PFSK-1 (cell line): ENCODE measurements around the gene RTP3.

ENCODE experiments used
- FOXP2 ChIP-seq: optimal IDR thresholded peaks from 2 replicates; pipeline ENCODE3; 2011; ENCODE audit warnings: borderline replicate concordance, control low read depth, inconsistent platforms; ENCODE audit not compliant: insufficient read depth; ENCODE audit errors: extremely low read length, extremely low read depth
- POLR2AphosphoS5 ChIP-seq: IDR thresholded peaks from 2 replicates; pipeline ENCODE4 v1.6.1; 2012; ENCODE audit warnings: low read depth, mild to moderate bottlenecking, control low read depth, low read length, moderate library complexity
- REST ChIP-seq, 2 experiments: IDR thresholded peaks; 2 replicates each; pipeline versions ENCODE4 v1.6.1 to v1.8.0; 2011 to 2012; ENCODE audit warnings: low read depth in 2 of 2, low read length in 2 of 2, control low read depth in 1 of 2, inconsistent platforms in 1 of 2, mild to moderate bottlenecking in 1 of 2, moderate library complexity in 1 of 2; ENCODE audit not compliant: insufficient read depth in 1 of 2
- SIN3A ChIP-seq: IDR thresholded peaks from 2 replicates; pipeline ENCODE4 v1.6.1; 2012; ENCODE audit warnings: mild to moderate bottlenecking, low read length, moderate library complexity, borderline replicate concordance; ENCODE audit not compliant: insufficient read depth
- TAF1 ChIP-seq: IDR thresholded peaks from 2 replicates; pipeline ENCODE4 v1.6.1; 2012; ENCODE audit warnings: low read length, control low read depth, borderline replicate concordance; ENCODE audit not compliant: insufficient read depth

GRCh38 chr3:46448721-46449120 is 49.1 kb upstream of the RTP3 start:
- no peak for TF ChIP-seq POLR2AphosphoS5
- no peak for TF ChIP-seq TAF1
- no peak for TF ChIP-seq REST (IDR thresholded peaks at IDR 0.05; ENCODE audit: insufficient read depth in 1 of 2, low read depth in 2 of 2, low read length in 2 of 2)
- no peak for TF ChIP-seq SIN3A
- TF ChIP-seq FOXP2, result no peak
